SK-N-DZ (cell line): Measurements from ENCODE around the gene MLH3.
"Not testable (repeated sequence)": the region's sequence is repeated elsewhere in the genome, so short reads cannot be mapped to it uniquely, and the experiment has no call there.

Source experiments
- DNase-seq: peaks from one replicate; pipeline ENCODE4 v3.0.0-alpha.2; 2015; ENCODE audit warnings: low spot score

MLH3 gene

DNA sequence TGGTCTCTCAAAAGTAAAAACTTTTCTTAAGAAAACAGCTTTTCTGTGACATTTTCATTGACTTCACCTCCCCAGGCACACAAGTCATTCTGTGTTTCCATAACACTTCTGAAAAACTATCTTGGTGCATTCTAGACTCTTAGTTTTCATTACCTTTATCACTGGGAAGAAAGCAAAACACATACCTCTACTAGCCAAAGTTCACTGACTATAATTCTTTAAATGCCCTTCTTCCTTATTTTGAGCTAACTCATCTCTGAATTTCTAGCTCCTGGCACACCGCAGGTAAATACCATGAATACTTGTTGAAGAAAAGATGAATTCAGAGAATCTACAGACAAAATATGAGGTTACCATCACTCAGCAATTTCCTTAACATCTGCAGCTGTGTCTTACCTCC, 21.1 kb downstream of the MLH3 start:
- DNase-seq = no peak

DNA sequence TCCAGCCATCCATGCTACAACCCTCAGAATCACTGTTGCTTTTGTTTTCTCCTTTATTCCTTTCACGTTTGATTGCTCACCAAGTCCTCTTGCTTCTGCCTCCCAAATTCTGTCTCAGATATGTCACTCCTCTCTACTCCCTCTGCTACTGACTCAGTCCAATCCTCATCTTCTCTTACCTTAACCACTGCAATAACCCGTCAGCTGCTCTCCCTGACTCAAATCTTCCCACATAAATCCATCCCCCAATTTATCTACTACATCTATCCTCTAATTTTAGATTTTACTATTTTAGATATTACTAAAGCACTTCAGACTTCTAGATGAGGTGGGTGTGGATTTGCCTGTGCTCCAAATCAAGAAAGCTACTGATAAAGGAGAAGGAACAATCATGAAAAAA, 25.4 kb downstream of the MLH3 start:
- DNase-seq = no peak

DNA sequence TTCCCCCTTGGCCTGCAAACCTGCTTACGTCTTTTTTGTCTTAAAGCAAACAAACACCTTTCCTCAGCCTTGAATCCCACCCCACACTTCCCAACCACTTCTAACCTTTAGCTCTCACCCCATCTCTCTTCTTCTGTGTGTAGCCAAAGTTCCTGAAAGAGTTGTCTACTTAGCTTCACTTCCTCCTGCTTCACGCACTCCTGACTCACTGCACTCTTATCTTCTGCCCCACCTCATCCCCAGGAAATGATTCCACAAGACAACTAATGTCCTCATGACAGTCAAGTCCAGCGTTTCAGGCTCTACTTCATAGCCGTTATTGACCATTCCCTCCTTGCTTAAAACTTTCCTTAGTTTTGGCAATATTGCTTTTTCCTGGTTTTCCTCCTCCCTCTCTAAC, 26.2 kb downstream of the MLH3 start:
- no peak for DNase-seq

DNA sequence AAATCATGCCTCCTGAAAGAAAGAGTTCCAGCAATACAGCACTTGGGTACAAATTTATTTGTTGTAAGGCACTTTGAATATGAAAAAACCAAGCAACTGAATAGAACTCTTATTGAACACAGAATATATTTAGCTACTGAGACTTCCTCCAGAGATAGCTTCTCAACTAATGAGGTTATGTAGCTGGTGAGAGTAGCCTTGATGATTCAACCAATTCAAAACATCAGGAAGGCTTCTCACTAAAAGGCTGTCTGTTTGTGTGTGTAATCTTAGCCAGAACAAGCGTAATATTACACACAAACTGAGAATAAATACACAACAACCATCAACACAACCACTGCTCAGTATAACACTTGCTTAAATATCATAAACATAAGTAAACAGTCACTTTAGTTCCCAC, 28.2 kb downstream of the MLH3 start:
- DNase-seq = no peak

DNA sequence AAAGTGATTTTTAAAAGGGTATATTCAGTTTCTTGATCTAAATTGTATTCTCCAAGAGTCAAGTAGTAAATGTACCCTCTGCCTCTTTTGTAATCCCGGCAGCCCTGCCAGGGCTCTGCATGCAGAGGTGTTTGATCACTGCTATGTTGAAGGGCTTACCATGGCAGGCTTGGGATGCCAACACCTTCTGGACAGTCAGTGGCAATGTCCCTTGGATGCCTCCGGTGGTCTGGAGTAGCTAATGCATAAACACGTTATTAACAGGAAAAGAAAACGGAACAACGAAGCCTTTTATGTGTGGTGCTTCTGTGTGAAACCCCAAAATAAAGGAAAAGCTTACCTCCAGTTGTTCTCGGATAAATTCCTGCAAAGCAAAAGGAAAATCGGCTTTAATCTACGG, 28.6 kb downstream of the MLH3 start:
- DNase-seq = peak; percentile 12

DNA sequence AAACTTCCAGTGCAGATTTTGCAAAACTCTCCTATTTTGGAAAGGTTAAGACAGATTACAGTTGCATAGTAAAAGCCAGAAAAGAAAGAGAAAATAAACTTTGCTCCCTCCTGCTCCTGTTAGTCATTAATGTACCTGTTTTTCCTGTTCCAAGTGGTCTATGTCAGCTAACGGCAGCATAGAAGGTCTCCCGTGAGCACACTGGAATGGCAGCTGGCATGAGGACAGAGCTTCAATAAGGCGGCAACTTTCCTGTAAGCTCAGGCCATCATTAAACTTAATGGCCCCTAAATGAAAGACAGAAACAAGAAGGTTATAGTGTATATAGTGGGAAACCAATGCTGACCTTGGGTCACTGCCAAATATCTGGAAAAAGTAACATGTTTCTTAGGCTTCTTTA, 32.6 kb downstream of the MLH3 start:
- DNase-seq = no peak

DNA sequence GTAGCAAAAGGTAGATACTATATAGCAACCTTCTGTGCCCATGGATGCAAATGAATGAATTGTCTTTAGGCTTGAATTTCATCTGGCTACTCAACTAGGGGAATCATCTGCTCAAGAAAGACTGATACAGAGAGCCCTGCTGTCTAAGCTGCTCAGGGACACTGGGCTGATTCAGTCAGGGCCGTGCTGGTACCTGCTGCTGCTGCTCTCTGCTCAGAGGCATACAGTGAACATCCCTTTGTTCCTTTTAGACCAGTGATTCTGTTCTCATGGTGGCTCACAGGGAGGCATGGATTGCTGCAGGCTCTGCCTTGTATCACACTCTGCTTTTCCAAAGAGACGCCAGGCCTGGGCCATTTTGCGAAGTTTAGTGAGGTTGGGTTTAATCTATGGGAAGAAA, 34.5 kb downstream of the MLH3 start:
- DNase-seq = no peak

DNA sequence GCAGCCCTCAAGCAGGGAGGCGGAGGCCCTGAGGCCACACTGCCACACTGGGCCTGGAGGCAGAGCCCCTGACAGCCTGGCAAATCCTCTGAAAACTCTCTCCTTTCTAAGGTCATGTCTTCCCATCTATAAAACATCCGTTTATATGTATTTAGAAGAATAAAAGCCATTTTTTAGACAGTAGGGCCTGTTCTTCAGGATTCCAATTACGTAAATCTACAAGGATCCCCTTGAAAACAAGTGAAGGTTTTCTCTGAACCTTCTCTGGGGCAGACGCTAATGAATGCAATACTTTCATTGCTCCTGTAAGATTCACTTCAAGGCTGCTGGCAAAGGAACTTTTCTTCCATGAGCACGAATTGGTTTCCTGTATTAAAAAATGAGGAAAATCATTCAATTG, 35.8 kb downstream of the MLH3 start:
- no peak for DNase-seq

DNA sequence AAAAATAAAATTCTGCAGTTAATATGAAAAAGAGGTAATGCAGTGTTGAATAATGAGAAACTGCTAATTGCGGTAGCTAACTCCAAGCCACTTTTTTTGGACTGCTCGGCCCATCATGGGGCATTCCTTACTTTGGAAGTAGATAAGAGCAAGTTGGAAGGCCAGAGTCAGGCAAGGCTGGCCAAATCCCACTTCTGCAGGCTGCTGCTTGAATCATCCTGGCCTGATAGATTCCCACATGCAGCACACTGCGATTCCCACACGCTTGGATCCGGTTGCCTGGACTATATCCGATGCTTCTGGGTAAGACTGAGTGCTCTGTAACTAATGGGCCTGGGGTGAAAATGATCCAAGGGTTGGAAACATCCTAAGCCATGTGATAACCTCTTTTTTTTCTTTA, 38.0 kb downstream of the MLH3 start:
- DNase-seq = no peak

DNA sequence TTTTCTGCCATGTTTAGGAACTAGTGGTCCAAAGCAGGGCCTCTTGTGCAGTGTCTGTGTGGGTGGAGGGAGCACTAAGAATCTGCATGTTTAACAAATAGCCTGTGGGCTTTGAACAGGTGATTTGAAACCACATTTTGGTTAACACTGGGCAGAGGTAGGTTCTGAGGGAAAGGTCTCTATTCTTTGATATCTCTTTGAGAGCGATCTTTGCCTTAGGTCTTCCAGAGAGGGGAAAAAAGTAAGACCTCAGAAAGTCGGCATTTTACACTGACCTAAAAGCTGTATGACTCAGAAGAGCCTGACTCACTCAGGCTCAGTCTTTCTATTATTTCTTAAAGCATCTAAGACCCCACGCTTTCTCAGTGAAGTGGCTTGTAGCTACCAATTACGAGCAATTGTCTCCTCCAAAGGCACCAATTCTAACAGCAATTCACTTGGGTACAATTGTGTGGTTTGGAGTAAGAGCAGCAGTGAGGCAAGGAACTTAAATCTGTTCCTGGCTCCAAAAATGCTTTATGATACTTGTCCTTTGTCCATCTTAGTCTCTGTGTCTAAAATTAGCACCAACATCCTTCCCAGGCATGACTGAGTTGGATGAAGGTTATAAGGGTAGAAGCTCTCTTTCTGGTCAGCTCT, 39.8 kb downstream of the MLH3 start:
- DNase-seq = no peak

DNA sequence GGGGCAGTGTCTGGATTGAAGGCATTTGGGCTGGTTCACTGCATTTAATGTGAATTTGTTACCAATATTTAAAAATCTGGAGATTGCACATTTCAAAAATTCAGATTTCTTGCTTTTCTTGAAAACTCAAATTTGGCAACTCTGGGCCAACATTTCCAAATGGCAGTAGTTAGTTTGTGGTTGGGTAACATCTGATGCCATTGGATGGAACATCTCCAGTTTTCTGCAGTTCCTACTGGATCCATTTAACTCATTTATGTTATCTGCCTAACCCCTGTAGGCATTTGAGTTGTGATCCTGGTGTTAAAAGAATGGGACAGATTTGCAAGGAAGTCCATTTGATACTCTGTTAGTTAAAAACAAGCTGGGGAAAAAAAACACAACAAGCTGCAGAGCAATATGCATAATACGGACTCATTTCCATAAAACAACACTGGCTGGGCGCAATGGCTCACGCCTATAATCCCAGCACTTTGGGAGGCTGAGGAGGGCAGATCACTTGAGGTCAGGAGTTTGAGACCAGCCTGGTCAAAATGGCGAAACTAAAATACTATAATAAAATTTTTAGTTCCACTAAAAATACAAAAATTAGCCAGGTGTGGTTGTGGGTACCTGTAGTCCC, 40.7 kb downstream of the MLH3 start:
- no peak for DNase-seq

DNA sequence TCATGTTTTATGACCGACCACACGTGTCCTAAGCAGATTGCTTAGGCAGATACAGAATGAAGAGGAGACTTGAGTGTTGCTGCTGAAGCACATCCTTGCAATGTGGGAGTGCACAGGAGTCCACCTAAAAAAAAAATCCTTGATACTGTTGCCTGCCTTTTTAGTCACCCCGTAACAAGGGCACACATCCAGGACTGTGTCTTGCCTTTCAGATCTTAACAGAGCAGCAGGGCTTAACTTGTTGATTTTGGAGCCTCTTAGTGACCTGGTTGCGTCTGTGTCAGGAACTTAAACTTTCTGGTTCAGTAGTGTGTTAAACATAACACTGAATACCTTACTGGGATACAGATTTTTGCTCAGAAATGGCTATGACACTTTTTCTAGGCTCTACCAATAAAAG, 42.1 kb downstream of the MLH3 start:
- DNase-seq = no peak

DNA sequence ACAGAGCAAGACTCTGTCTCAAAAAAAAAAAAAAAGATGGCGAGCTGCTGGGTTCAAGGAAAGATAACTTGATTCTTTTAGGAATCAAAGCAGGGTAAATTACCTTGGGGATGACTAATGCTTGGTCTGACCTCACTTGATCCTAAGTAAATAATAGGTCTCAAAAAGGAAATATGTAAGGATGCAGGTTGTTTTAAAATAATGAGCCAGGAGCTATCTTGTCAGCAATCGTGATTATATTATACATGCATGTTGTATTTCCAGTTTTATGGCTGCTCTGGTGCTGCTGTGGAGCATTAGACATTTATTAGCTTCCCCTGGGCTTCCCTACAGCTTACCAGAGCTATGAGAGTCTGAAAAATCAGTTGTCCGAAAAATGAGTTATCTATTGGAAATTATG, 45.9 kb downstream of the MLH3 start:
- no peak for DNase-seq

DNA sequence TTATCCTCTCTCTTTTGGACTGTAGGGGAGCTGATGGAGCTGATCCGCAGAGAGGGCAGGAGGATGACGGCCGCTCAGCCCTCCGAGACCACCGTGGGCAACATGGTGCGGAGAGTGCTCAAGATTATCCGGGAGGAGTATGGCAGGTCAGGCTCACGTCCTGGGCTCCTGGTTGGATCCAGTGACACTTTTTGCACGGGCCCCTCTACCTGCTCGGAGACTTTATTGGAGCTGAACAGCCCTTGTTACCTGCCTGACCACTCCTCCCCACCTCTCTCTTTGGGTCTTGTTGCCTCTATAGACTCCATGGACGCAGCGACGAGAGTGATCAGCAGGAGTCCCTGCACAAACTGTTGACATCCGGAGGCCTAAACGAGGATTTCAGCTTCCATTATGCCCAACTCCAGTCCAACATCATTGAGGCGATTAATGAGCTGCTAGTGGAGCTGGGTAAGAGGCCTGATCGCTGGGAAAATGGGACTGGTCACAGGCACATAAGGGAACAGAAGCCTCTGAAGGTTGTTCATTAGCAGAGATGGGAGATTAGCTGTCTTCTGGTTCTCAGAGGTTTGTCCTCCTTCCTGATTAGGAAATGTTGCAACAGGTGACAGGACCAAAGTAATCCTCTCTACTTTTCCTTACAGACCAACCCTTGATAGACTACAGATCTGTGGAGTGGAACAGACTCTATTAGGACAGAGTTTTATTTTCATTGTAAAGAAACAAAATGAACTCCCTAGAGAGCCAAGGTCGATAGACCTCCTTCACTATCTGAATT, 47.8 kb downstream of the MLH3 start:
- no peak for DNase-seq

DNA sequence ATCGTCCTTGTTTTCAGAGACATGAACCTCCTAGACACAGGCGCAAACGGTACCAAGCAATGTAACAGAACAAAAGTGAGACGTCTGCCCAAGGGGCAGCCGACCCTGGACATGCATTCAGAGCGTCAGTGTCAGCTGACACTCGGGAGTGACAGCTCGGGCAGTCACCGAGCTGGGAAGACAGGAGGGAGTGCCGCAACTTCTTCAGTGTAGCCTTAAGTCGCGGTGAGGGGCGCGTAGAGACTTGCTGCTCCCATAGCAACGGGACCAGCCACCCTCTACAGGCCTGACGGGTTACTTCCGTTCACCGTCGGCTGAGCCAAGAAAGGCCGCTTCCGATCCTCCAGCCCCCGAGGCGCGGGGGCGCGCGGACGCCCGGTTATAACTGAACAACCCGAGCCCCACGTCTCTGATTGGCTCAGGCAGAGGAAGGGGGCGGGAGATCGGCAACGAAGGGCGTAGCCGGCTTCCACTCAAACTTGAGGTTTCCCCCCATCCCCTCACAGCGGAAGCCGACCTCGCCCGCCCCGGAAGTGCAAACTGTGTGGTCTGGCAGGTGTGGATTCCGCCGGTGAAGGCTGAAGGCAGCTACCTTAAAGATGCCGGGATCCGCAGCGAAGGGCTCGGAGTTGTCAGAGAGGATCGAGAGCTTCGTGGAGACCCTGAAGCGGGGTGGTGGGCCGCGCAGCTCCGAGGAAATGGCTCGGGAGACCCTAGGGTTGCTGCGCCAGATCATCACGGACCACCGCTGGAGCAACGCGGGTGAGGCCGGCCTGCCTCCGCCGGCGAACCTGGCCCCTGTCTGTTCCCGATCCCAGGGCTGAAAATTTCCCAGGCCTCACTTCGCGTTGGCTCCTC, 48.6 kb downstream of the MLH3 start, which contains the start of gene EIF2B2:
Gene EIF2B2 (plus strand): TSS at position 530 of the 858 bp plus-strand sequence. CDS start 70 bp downstream, at position 600.
- peak; percentile 96 for DNase-seq

DNA sequence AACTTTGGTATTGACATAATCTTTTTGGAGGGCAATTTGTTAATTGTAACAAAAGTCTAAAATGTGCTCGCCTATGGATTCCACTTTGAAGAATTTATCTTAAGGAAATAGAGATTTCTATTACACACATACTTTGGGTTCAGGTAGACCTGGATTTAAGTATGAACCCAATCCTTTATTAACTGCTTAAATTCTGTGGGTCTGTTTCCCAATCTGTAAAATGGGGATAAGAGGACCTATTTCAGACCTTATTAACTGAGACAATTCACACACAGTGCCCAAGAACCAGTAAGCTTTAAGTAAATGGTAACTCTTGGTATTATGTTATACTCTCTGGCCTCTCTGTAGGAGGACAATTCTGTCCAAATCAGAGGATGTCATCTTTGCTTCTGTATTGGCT, 49.4 kb downstream of the MLH3 start:
- no peak for DNase-seq

DNA sequence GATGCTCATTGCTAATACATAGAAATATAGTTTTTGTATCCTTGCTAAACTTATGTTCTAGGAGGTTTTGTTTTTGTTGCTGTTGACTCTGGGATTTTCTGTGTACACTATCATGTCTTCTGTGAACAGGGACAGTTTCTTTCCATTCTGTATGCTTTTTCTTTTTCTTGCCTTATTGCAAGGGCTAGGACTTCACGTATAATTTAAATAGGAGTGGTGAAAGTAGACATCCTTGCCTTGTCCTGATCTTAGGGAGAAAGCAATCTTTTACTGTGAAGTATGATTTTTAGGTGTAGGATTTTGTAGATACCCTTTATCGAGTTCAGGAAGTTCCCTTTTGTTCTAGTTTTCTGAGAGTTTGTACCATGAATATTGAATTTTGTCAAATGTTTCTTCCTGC, 50.0 kb downstream of the MLH3 start:
- DNase-seq = no peak

DNA sequence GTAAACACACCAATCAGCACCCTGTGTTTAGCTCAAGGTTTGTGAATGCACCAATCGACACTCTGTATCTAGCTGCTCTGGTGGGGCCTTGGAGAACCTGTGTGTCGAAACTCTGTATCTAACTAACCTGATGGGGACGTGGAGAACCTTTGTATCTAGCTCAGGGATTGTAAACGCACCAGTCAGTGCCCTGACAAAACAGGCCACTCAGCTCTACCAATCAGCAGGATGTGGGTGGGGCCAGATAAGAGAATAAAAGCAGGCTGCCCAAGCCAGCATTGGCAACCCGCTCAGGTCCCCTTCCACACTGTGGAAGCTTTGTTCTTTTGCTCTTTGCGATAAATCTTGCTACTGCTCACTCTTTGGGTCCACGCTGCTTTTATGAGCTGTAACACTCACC, 55.5 kb downstream of the MLH3 start:
- not testable (repeated sequence) for DNase-seq

DNA sequence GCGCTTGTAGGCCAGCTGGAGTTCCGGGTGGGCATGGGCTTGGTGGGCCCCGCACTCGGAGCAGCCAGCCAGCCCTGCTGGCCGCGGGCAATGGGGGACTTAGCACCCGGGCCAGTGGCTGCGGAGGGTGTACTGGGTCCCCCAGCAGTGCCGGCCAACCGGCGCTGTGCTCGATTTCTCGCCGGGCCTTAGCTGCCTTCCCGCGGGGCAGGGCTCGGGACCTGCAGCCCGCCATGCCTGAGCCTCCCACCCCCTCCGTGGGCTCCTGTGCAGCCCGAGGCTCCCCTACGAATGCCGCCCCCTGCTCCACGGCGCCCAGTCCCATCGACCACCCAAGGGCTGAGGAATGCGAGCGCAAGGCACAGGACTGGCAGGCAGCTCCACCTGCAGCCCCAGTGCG, 57.1 kb downstream of the MLH3 start:
- DNase-seq = not testable (repeated sequence)

DNA sequence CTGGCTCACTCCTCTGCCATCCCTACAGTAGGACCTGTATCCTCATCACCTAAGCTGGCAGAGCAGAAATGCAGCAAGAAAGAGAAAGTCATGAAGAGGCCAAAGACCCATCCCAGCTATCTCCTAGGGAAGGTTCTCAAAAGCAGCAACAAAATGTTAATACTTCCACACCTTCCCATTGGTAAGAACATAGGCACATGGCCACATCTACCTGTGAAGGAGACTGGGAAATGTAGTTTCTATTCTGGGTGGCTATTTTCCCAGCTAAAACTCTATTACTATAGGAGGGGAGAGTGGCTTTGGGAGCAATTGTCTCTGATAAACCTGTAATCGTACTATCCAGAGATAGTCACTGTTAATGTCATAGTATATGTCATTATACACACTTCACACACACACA, 62.3 kb downstream of the MLH3 start:
- DNase-seq = no peak

DNA sequence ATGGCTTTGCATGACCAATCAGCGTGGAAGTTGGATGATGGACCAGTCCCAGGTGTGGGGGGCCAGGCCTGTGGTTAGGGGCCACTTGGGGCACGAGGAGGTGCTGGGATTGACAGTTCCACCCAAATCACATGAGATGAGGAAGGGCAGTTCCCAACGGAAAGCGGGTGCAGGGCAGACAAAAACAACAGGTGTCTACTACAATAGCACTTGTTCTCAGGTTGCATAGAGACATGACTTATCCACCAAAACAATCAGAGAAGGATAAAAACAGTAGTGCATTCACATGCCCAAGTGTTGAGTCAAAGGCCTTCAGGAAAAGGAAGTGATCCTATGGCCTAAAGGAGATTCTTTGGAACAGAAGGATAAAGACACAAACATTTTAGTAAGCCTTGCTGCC, 63.1 kb downstream of the MLH3 start:
- no peak for DNase-seq

DNA sequence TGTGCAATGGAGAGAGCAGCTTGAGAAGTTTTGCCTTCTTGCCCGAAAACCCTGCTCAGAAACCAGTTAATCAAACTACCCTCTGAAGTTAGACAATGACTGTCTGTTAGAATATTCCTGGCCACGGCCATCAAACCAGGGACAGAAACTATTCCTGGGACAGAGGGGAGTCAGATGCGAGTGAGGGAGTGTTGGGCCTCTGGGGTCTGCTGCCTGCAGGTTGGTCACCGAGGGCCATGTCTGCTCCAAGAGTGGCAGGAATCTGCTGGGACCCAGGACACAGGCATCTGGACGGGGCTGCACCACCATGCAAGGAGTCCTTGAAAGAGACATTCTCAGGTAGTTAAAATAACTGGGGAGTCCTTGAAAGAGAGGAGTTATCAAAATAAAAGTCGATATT, 65.5 kb downstream of the MLH3 start:
- DNase-seq = no peak
